OCI-LY7 (cell line): ENCODE data around the gene ARF6. TPM values are rescaled to one million over a fixed set of nuclear protein-coding genes. Genes with fewer than 3 reads are reported as not detected.
A peak's percentile ranks its signal among the peaks of the same experiment; 100 is the strongest.
"Not testable (repeated sequence)": the region's sequence is repeated elsewhere in the genome, so short reads cannot be mapped to it uniquely, and the experiment has no call there.

ENCODE experiments used
- BruUV-seq: library from RNA; stranded (reverse); fragments of 400-500 nt; replicated peaks from 2 replicates; lab custom pipeline; 2021; lab: Mats Ljungman, UMichigan
- CTCF ChIA-PET: fragments of 300-600 bp; sonication (Branson Sonifier 250); formaldehyde crosslinking; loops from one replicate; lab custom pipeline; 2022; ENCODE audit warnings: antibody characterized with exemption; ENCODE audit not compliant: unreplicated experiment; lab: Charles Lee
- POLR2A ChIA-PET: fragments of 300-600 bp; sonication (Branson Sonifier 250); formaldehyde crosslinking; loops from one replicate; lab custom pipeline; 2022; ENCODE audit warnings: antibody characterized with exemption; lab: Charles Lee
- DNase-seq: peaks from one replicate; pipeline ENCODE4 v3.0.0-alpha.2; 2015; ENCODE audit warnings: low spot score
- H2AFZ ChIP-seq: fragments of 200-600 bp; sonication (generic), shearing (Covaris generic); 2 replicates; pipeline ENCODE4 v1.6.1; 2014; ENCODE audit warnings: mild to moderate bottlenecking, antibody characterized with exemption, low read length, moderate library complexity
- H3K27ac ChIP-seq: fragments of 200-600 bp; sonication (generic); 2 replicates; pipeline ENCODE4 v1.5.1; 2014; ENCODE audit warnings: mixed run types, low read depth, mild to moderate bottlenecking, moderate library complexity, low read length, inconsistent platforms; ENCODE audit not compliant: poor library complexity, severe bottlenecking
- H3K36me3 ChIP-seq: fragments of 200-600 bp; sonication (generic); 2 replicates; pipeline ENCODE4 v1.6.1; 2014; ENCODE audit warnings: mild to moderate bottlenecking, antibody characterized with exemption, low read length, moderate library complexity, mixed read lengths; ENCODE audit not compliant: insufficient read depth
- H3K4me1 ChIP-seq: fragments of 200-600 bp; sonication (generic); 2 replicates; pipeline ENCODE4 v1.5.1; 2014; ENCODE audit warnings: mild to moderate bottlenecking, low read length; ENCODE audit not compliant: insufficient read depth, poor library complexity, severe bottlenecking
- H3K4me2 ChIP-seq: fragments of 200-600 bp; sonication (generic); 2 replicates; pipeline ENCODE4 v1.6.1; 2014; ENCODE audit warnings: mild to moderate bottlenecking, low read length
- H3K4me3 ChIP-seq: fragments of 200-600 bp; sonication (generic); 2 replicates; pipeline ENCODE4 v1.5.1; 2014; ENCODE audit warnings: mild to moderate bottlenecking, low read depth, low read length; ENCODE audit not compliant: poor library complexity, severe bottlenecking
- H3K79me2 ChIP-seq: fragments of 200-600 bp; sonication (generic); 2 replicates; pipeline ENCODE4 v1.6.1; 2016; ENCODE audit warnings: low read depth, mild to moderate bottlenecking, low read length, moderate library complexity, mixed read lengths; ENCODE audit not compliant: insufficient read depth
- H3K9me2 ChIP-seq: fragments of 200-600 bp; sonication (generic); 2 replicates; pipeline ENCODE4 v1.6.1; 2016; ENCODE audit warnings: mild to moderate bottlenecking, low read length, mixed read lengths; ENCODE audit not compliant: insufficient read depth
- H3K9me3 ChIP-seq: fragments of 200-600 bp; sonication (generic); 2 replicates; pipeline ENCODE4 v1.6.1; 2014; ENCODE audit warnings: mild to moderate bottlenecking, mixed run types, low read length, mixed read lengths
- H4K20me1 ChIP-seq: fragments of 200-600 bp; sonication (generic); 2 replicates; pipeline ENCODE4 v1.6.1; 2014; ENCODE audit warnings: mild to moderate bottlenecking, antibody characterized with exemption, low read length, moderate library complexity, mixed read lengths; ENCODE audit not compliant: insufficient read depth
- EZH2phosphoT487 ChIP-seq: fragments of 200-600 bp; sonication (generic); IDR thresholded peaks from 2 replicates; pipeline ENCODE4 v1.6.1; 2018; ENCODE audit warnings: low read depth, borderline replicate concordance, mild to moderate bottlenecking, mixed run types, antibody characterized with exemption, low read length, moderate library complexity, mixed read lengths
- intact Hi-C: fragments of 100-400 bp; cut with micrococcal nuclease; formaldehyde crosslinking; loops from one replicate; pipeline ENCODE4 v1.10.0; 2022; ENCODE audit not compliant: unreplicated experiment
- total RNA-seq, 2 experiments: library from RNA; depleted of rRNA in 1 of 2; stranded (reverse); fragments of >200 nt in 1 of 2; shearing (Covaris generic) in 1 of 2; gene quantifications; 2 replicates each; pipeline ENCODE4 v1.2.3, GENCODE V29; 2014 to 2022
- TF ChIP-seq, protein P1 (sequence below): fragments of 200-600 bp; sonication (generic); conservative IDR thresholded peaks from 2 replicates; pipeline ENCODE4 v1.5.1; 2014; ENCODE audit warnings: mild to moderate bottlenecking, antibody characterized with exemption, low read length, moderate library complexity, mixed read lengths

The ARF6 gene
- total RNA-seq, 2 experiments from 2014 or later: 47.6 to 69.1 TPM

DNA sequence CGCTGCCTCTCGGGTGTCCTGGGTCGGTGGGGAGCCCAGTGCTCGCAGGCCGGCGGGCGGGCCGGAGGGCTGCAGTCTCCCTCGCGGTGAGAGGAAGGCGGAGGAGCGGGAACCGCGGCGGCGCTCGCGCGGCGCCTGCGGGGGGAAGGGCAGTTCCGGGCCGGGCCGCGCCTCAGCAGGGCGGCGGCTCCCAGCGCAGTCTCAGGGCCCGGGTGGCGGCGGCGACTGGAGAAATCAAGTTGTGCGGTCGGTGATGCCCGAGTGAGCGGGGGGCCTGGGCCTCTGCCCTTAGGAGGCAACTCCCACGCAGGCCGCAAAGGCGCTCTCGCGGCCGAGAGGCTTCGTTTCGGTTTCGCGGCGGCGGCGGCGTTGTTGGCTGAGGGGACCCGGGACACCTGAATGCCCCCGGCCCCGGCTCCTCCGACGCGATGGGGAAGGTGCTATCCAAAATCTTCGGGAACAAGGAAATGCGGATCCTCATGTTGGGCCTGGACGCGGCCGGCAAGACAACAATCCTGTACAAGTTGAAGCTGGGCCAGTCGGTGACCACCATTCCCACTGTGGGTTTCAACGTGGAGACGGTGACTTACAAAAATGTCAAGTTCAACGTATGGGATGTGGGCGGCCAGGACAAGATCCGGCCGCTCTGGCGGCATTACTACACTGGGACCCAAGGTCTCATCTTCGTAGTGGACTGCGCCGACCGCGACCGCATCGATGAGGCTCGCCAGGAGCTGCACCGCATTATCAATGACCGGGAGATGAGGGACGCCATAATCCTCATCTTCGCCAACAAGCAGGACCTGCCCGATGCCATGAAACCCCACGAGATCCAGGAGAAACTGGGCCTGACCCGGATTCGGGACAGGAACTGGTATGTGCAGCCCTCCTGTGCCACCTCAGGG is 679 bp downstream of the ARF6 start:
- intact Hi-C loops: loop anchor here (1.0 to 2.0 kb wide), 3 partner anchors 37 to 107 kb away; no protein-coding TSS in a partner anchor
- peaks cover 34% of the 10 kb centered on the region for H3K4me1 ChIP-seq
- peak overlapping the region; percentile 98 for H3K4me3 ChIP-seq
- H3K36me3 ChIP-seq: peaks cover 56% of the 10 kb centered on the region
- H3K9me3 ChIP-seq: no peaks in the 10 kb centered on the region
- H3K79me2 ChIP-seq: peaks cover 68% of the 10 kb centered on the region
- no peak for TF ChIP-seq EZH2phosphoT487
- TF ChIP-seq, protein P1, sequence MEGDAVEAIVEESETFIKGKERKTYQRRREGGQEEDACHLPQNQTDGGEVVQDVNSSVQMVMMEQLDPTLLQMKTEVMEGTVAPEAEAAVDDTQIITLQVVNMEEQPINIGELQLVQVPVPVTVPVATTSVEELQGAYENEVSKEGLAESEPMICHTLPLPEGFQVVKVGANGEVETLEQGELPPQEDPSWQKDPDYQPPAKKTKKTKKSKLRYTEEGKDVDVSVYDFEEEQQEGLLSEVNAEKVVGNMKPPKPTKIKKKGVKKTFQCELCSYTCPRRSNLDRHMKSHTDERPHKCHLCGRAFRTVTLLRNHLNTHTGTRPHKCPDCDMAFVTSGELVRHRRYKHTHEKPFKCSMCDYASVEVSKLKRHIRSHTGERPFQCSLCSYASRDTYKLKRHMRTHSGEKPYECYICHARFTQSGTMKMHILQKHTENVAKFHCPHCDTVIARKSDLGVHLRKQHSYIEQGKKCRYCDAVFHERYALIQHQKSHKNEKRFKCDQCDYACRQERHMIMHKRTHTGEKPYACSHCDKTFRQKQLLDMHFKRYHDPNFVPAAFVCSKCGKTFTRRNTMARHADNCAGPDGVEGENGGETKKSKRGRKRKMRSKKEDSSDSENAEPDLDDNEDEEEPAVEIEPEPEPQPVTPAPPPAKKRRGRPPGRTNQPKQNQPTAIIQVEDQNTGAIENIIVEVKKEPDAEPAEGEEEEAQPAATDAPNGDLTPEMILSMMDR: no peak
- peaks cover 45% of the 10 kb centered on the region for H4K20me1 ChIP-seq
- H3K27ac ChIP-seq: peak overlapping the region; percentile 91
- peak; percentile 66 for DNase-seq
- H3K4me2 ChIP-seq: peak overlapping the region; percentile 81
- ChIA-PET CTCF (interaction anchor here (1.6 kb wide), 1 partner anchor 12 kb away, joined by 4 read pairs; no protein-coding TSS in a partner anchor), POLR2A (interaction anchor here (0.8 to 2.8 kb wide), 8 partner anchors 9 to 110 kb away, joined by 3 to 26 read pairs (median 10); no protein-coding TSS in a partner anchor)
- H3K9me2 ChIP-seq: no peaks in the 10 kb centered on the region
- no peak overlapping the region for H2AFZ ChIP-seq
- BruUV-seq: no TSS peak

DNA sequence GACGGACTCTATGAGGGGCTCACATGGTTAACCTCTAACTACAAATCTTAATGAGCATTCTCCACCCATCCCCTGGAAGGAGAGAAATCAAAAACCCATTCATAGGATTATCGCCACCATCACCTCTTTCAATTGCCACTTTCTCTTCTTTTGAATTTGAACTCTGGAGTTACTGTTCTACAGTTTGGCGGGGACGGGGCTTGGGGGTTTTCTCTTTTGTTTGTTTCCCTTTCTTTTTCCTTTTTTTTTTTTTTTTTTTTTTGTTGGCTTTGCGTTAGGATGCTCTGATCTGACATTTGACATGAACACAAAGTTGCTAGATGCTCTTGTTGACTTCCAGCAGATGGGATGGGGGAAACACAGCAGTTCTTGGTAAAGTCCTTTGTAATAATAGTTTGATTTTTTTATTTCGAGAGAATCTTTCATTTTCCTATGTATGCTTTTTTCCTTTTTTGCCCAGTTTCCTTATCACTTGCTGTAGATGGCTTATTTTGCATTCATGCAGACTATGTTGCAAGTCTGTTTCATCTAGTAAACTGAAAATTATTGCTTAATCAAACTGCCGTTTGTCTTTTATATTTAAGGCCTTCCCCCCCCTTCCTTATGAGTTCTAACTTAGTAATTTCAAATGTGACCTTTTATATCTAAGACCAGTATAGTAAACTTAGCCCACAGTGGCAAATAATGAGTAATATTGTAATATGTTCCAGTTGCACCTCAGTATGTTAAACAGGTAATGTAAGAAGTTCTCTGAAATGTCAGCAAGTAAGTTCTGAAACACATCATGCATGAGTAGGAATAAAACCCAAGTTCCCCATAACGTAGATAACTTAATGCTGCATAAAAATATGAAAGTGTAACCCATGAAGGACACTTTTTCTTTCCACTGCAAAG is 1.6 kb downstream of the ARF6 start:
- H3K4me1 ChIP-seq: peaks cover 43% of the 10 kb centered on the region
- TSS peak; percentile 58 for BruUV-seq
- H3K9me3 ChIP-seq, H2AFZ ChIP-seq, H3K9me2 ChIP-seq, CTCF ChIA-PET, DNase-seq, intact Hi-C loops: not testable (repeated sequence)
- peaks cover 61% of the 10 kb centered on the region for H3K36me3 ChIP-seq
- peaks cover 77% of the 10 kb centered on the region for H3K79me2 ChIP-seq
- peak overlapping the region; percentile 91 for H3K27ac ChIP-seq
- H4K20me1 ChIP-seq: peaks cover 47% of the 10 kb centered on the region
- H3K4me2 ChIP-seq: peak overlapping the region; percentile 81
- POLR2A ChIA-PET: interaction anchor here (0.7 to 0.8 kb wide), 2 partner anchors 13 to 67 kb away, joined by 3 read pairs; no protein-coding TSS in a partner anchor
- H3K4me3 ChIP-seq: peak overlapping the region; percentile 98

DNA sequence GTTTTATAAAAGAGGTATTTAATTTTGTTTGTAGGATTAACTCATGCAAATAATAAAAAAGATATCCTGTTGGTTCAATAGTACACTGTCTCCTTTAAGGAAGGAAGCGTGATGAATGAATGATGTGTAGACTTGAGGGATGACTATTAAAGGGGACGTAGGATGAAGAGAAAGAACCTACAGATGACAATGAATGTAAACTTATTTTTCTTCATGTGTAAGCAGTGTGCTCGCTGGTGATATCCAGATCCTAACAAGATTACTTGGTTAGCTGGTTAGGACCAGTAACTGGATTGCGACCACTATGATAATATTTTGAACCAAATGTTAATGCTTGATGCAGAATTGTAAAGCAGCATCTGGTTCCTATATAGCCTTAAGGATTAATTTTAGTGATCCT is 2.6 kb downstream of the ARF6 start:
- Histone ChIP-seq H3K9me2 (no peaks in the 10 kb centered on the region), H3K4me2 (peak overlapping the region; percentile 81), H3K4me1 (peaks cover 45% of the 10 kb centered on the region), H2AFZ (no peak overlapping the region), H3K36me3 (peaks cover 61% of the 10 kb centered on the region), H3K4me3 (peak overlapping the region; percentile 98), H3K79me2 (peaks cover 84% of the 10 kb centered on the region), H3K9me3 (no peaks in the 10 kb centered on the region), H3K27ac (no peak overlapping the region), H4K20me1 (peaks cover 47% of the 10 kb centered on the region)
- peak; percentile 34 for DNase-seq
- CTCF ChIA-PET: no interaction called here
- POLR2A ChIA-PET: interaction anchor here (0.7 to 1.5 kb wide), 5 partner anchors 10 to 106 kb away, joined by 3 to 10 read pairs (median 3); no protein-coding TSS in a partner anchor
- intact Hi-C loops: no loop called here
- no peak for TF ChIP-seq EZH2phosphoT487
- TF ChIP-seq, protein P1: no peak
- no TSS peak for BruUV-seq

DNA sequence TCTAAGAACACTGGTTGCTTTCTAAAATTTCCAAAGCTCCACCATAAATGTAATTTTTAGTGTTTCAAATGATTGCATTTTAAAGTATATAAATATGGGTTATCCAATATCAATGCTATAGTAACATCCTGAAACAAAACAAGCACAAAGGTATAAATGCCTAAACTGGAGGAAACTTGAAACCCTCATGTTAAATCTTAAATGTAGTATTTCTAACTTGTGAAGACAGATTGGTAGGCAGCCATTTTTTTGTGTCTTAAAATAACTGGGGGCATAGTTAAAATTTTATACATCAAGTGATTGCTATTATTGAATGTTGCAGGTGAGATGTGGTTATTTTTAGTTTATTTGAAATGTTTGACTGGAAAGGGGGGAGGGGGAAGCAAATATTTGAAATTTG is 3.4 kb downstream of the ARF6 start:
- CTCF ChIA-PET, BruUV-seq, H2AFZ ChIP-seq, DNase-seq, H3K9me3 ChIP-seq, intact Hi-C loops, H3K27ac ChIP-seq, H3K9me2 ChIP-seq: not testable (repeated sequence)
- Histone ChIP-seq H3K4me1 (peaks cover 37% of the 10 kb centered on the region), H3K4me3 (peak overlapping the region; percentile 98), H4K20me1 (peaks cover 47% of the 10 kb centered on the region), H3K79me2 (peaks cover 84% of the 10 kb centered on the region), H3K4me2 (peak overlapping the region; percentile 81), H3K36me3 (peaks cover 61% of the 10 kb centered on the region)
- POLR2A ChIA-PET: interaction anchor here (0.7 to 1.5 kb wide), 5 partner anchors 9 to 106 kb away, joined by 3 to 10 read pairs (median 4); no protein-coding TSS in a partner anchor
